ENCODE data around the gene IFITM5.
"Not testable (repeated sequence)": the region's sequence is repeated elsewhere in the genome, so short reads cannot be mapped to it uniquely, and the experiment has no call there.

Gene IFITM5

DNA sequence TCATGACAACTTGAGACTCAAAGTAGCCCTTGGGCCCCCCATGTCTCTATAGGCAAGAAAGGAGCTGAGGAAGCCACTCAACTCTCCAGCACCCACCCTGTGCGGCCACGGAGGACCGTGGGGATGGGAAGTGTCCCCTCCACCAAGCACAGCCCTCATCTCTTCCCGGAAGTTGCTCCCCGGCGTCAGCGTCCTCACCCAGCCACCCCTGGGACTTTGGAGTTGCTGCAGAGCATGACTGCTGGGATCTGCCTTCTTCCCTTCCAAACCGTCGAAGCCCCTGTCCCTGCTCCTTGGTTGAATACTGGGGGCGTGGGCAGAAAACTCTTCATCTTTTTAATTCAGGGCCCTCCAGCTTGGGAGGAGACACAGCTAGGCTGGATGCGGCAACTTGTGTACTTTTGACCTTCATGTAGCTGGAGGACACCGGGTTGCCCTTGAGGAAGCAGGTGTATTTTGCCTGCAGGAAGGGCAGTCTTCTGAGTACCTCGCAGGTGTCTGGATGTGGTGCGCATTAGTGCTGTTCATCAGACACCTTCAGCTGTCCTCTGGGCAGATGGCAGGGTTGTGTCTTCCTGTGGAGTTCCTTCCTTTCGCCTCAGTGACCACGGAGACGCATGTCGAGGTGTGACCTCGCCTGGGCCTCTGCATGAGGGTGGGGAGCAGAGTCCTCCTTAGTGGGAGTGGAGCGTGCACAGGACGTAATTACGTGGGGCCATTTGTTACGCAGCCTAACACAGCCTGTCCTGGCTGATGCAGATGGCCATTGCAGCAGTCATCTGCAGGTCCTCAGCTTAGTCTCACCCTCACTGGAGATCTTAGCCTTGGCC is 33.5 kb upstream of the IFITM5 start:
- TF ChIP-seq, protein P1, sequence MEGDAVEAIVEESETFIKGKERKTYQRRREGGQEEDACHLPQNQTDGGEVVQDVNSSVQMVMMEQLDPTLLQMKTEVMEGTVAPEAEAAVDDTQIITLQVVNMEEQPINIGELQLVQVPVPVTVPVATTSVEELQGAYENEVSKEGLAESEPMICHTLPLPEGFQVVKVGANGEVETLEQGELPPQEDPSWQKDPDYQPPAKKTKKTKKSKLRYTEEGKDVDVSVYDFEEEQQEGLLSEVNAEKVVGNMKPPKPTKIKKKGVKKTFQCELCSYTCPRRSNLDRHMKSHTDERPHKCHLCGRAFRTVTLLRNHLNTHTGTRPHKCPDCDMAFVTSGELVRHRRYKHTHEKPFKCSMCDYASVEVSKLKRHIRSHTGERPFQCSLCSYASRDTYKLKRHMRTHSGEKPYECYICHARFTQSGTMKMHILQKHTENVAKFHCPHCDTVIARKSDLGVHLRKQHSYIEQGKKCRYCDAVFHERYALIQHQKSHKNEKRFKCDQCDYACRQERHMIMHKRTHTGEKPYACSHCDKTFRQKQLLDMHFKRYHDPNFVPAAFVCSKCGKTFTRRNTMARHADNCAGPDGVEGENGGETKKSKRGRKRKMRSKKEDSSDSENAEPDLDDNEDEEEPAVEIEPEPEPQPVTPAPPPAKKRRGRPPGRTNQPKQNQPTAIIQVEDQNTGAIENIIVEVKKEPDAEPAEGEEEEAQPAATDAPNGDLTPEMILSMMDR (IDR thresholded peaks at IDR 0.05; ENCODE audit: unreplicated experiment in 3 of 3): no peak
- no peak overlapping the region for H3K4me3 Mint-ChIP-seq
- no peaks in the 10 kb centered on the region for H3K36me3 Mint-ChIP-seq (ENCODE audit: low read depth)
- H3K9me3 Mint-ChIP-seq: no peaks in the 10 kb centered on the region
- no peaks in the 10 kb centered on the region for H3K27me3 Mint-ChIP-seq (ENCODE audit: low read depth)
- H3K4me1 Mint-ChIP-seq: peaks cover 54% of the 10 kb centered on the region
- peak overlapping the region in 2 of 3 experiments; percentile 91 to 97 for H3K27ac Mint-ChIP-seq

- Mint-ChIP-seq H3K4me3 (no peak overlapping the region), H3K27me3 (ENCODE audit: low read depth) (no peaks in the 10 kb centered on the region), H3K36me3 (ENCODE audit: low read depth) (no peaks in the 10 kb centered on the region), H3K27ac (peak overlapping the region; percentile 43 to 91 (median 56)), H3K9me3 (no peaks in the 10 kb centered on the region), H3K4me1 (peaks cover 55% of the 10 kb centered on the region)
- TF ChIP-seq, protein P1 (IDR thresholded peaks at IDR 0.05; ENCODE audit: unreplicated experiment in 3 of 3): no peak
Observed at GRCh38 chr11:331358-332060, 32.2 kb upstream of the IFITM5 start.

DNA sequence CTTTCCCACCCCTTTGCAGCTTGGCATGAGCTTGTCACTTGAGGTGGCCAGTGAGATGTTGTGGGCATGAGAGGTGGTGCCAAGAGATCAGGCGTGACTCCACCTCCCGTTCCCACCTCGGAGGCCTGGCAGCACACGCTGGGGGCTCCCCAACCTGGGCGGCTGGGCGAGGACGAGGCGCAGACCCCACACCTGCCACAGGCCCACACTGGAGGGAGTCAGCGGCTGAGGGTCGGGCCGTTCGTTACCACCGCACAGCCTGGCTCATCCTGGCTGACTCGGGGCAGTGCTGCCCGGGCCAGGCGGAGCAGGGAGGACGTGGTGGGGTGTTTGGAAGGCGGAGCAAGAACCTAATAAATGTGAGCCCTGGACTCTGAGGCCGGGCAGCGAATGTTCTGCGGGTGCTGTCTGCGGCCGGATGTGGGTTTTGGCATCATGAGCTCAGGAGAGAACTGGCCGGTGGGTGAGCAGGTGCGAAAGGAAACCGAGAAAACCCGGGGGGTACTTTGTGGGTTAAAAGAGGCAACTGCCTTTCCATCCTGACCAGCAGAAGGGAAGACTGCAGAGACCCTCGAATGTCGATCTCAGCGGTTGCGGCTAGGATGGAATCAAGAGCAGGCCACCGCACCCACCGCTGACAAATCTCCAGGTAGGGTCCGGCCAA is 31.5 kb upstream of the IFITM5 start:
- Mint-ChIP-seq H3K27ac (peak overlapping the region; percentile 43 to 91 (median 56)), H3K36me3 (ENCODE audit: low read depth) (no peaks in the 10 kb centered on the region), H3K4me3 (no peak overlapping the region), H3K27me3 (ENCODE audit: low read depth) (no peaks in the 10 kb centered on the region), H3K4me1 (peaks cover 55% of the 10 kb centered on the region), H3K9me3 (no peaks in the 10 kb centered on the region)
- TF ChIP-seq, protein P1 (IDR thresholded peaks at IDR 0.05; ENCODE audit: unreplicated experiment in 3 of 3): no peak

DNA sequence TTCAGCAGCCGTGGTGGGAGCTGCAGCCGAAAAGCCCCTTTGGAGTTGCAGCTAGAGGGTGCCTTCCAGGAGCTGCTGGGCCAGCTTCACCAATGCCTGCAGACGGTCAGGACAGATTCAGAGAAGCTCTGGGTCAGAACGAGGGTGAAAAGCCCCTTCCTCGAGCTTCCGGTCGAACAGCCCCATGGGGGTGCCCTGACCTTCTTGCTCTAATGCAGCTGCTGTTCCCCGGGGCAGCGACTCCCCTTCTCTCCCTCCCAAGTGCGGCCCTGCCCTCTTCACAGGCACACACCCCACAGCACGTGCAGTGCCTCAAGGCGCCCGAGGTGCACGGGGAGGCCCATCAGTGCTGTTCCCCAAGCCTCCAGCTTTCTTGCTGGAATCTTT is 31.0 kb upstream of the IFITM5 start:
- no peaks in the 10 kb centered on the region for H3K36me3 Mint-ChIP-seq (ENCODE audit: low read depth)
- H3K4me3 Mint-ChIP-seq: no peak overlapping the region
- TF ChIP-seq, protein P1 (IDR thresholded peaks at IDR 0.05; ENCODE audit: unreplicated experiment in 3 of 3): no peak
- no peaks in the 10 kb centered on the region for H3K9me3 Mint-ChIP-seq
- H3K27me3 Mint-ChIP-seq (ENCODE audit: low read depth): no peaks in the 10 kb centered on the region
- H3K4me1 Mint-ChIP-seq: peaks cover 55% of the 10 kb centered on the region
- H3K27ac Mint-ChIP-seq: peak overlapping the region; percentile 88 to 95 (median 89)

DNA sequence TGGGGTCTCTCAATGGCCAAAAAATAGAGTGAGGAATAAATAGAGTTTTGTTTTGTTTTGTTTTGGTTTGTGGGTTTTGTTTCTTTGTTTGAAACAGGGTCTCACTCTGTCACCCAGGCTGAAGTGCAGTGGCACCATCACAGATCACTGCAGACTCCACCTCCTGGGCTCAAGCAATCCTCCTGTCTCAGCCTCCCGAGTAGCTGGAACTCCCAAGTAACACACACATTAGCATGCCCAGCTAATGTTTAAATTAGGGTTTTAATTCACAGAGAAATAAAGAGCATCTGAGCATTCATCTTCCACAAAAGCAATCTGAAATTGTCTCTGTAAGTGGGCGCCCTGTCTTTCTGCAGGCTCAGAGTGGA is 30.5 kb upstream of the IFITM5 start:
- no peaks in the 10 kb centered on the region for H3K36me3 Mint-ChIP-seq (ENCODE audit: low read depth)
- H3K4me1 Mint-ChIP-seq: peaks cover 57% of the 10 kb centered on the region
- H3K4me3 Mint-ChIP-seq: no peak overlapping the region
- no peaks in the 10 kb centered on the region for H3K27me3 Mint-ChIP-seq (ENCODE audit: low read depth)
- TF ChIP-seq, protein P1 (IDR thresholded peaks at IDR 0.05; ENCODE audit: unreplicated experiment in 3 of 3): no peak
- no peaks in the 10 kb centered on the region for H3K9me3 Mint-ChIP-seq
- peak overlapping the region; percentile 88 to 95 (median 89) for H3K27ac Mint-ChIP-seq

DNA sequence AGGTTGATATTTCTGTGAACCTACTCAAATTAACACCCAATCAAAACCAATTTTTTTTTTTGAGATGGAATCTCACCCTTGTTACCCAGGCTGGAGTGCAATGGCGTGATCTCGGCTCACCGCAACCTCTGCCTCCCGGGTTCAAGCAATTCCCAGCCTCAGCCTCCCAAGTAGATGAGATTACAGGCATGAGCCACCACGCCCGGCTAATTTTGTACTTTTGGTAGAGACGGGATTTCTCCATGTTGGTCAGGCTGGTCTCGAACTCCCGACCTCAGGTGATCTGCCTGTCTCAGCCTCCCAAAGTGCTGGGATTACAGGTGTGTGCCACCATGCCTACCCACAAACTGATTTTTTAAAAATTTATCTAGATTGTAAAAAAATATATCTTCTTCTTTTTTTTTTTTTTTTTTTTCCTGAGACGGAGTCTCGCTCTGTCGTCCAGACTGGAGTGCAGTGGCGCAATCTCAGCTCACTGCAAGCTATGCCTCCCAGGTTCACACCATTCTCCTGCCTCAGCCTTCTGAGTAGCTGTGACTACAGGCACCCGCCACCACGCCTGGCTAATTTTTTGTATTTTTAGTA is 29.3 kb upstream of the IFITM5 start:
- peaks cover 54% of the 10 kb centered on the region for H3K4me1 Mint-ChIP-seq
- peak overlapping the region; percentile 88 to 95 (median 89) for H3K27ac Mint-ChIP-seq
- H3K9me3 Mint-ChIP-seq; H3K27me3 Mint-ChIP-seq (ENCODE audit: low read depth); H3K36me3 Mint-ChIP-seq (ENCODE audit: low read depth): not testable (repeated sequence)
- peak overlapping the region in 1 of 3 experiments; percentile 29 for H3K4me3 Mint-ChIP-seq
